Keratinocyte (primary cell): ENCODE results near the gene DLG2.

ENCODE experiments used
- EZH2 ChIP-seq: IDR thresholded peaks from one replicate; pipeline ENCODE4 v1.6.1; 2012; ENCODE audit warnings: inconsistent platforms, mild to moderate bottlenecking, low read length, moderate library complexity
- TF ChIP-seq, protein P1 (sequence below), 3 experiments: IDR thresholded peaks in 1 of 3; conservative IDR thresholded peaks in 1 of 3; optimal IDR thresholded peaks in 1 of 3; 2 replicates in 2 of 3; 3 replicates in 1 of 3; pipeline versions ENCODE3 to v1.5.1; 2011; ENCODE audit warnings: low read length in 3 of 3, mild to moderate bottlenecking in 3 of 3, moderate library complexity in 2 of 3, control low read depth in 1 of 3, inconsistent platforms in 1 of 3; ENCODE audit not compliant: insufficient read depth in 2 of 3; ENCODE audit errors: extremely low read depth in 1 of 3

DNA sequence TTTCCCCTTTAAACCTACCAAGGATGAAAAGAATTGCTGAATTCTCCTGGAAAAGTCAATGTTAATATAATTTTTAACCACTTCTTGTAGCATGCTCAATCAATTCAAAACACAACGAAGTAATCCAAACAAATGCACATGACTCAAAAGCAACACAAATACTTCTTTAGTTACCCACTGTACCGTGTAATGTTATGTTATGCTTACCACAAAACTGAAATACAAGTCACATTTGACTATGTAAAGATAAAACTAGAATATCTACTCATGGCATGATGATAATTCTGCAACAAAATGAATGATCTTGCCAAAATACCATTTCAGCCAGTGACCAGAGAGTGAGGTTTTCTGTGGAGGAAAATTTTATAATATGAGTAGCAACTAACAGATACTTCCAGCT, 587.0 kb downstream of the DLG2 start:
- TF ChIP-seq EZH2: no peak
- TF ChIP-seq, protein P1, sequence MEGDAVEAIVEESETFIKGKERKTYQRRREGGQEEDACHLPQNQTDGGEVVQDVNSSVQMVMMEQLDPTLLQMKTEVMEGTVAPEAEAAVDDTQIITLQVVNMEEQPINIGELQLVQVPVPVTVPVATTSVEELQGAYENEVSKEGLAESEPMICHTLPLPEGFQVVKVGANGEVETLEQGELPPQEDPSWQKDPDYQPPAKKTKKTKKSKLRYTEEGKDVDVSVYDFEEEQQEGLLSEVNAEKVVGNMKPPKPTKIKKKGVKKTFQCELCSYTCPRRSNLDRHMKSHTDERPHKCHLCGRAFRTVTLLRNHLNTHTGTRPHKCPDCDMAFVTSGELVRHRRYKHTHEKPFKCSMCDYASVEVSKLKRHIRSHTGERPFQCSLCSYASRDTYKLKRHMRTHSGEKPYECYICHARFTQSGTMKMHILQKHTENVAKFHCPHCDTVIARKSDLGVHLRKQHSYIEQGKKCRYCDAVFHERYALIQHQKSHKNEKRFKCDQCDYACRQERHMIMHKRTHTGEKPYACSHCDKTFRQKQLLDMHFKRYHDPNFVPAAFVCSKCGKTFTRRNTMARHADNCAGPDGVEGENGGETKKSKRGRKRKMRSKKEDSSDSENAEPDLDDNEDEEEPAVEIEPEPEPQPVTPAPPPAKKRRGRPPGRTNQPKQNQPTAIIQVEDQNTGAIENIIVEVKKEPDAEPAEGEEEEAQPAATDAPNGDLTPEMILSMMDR (optimal IDR thresholded peaks at IDR 0.05 in 1 of 3, IDR thresholded peaks at IDR 0.05 in 1 of 3, conservative IDR thresholded peaks at IDR 0.05 in 1 of 3; ENCODE audit: extremely low read depth in 1 of 3, insufficient read depth in 2 of 3, low read length in 3 of 3): no peak
